Loucy (cell line): ENCODE measurements around the gene RAB7B.

Experiments used
- H2AFZ ChIP-seq: fragments of 200-600 bp; sonication (generic); 2 replicates; pipeline ENCODE4 v1.6.0; 2016; ENCODE audit warnings: antibody characterized with exemption, mild to moderate bottlenecking, low read length, moderate library complexity
- H3F3A ChIP-seq: fragments of 200-600 bp; 2 replicates; pipeline ENCODE4 v1.6.0; 2016; ENCODE audit warnings: antibody characterized with exemption, low read depth, mild to moderate bottlenecking
- H3K27me3 ChIP-seq: fragments of 200-600 bp; sonication (generic); 2 replicates; pipeline ENCODE4 v1.6.1; 2014; ENCODE audit warnings: low read length, mild to moderate bottlenecking; ENCODE audit not compliant: insufficient read depth, poor library complexity, severe bottlenecking
- H3K36me3 ChIP-seq: fragments of 200-600 bp; sonication (generic); 2 replicates; pipeline ENCODE4 v1.6.1; 2016; ENCODE audit warnings: low read length; ENCODE audit not compliant: insufficient read depth
- H3K4me1 ChIP-seq: fragments of 200-600 bp; sonication (generic); 2 replicates; pipeline ENCODE4 v1.5.1; 2014; ENCODE audit warnings: low read length, mild to moderate bottlenecking; ENCODE audit not compliant: insufficient read depth, poor library complexity, severe bottlenecking
- H3K4me2 ChIP-seq: fragments of 200-600 bp; sonication (generic); 2 replicates; pipeline ENCODE4 v1.6.0; 2014; ENCODE audit warnings: antibody characterized with exemption, low read length, low read depth, mild to moderate bottlenecking; ENCODE audit not compliant: poor library complexity, severe bottlenecking
- H3K4me3 ChIP-seq: fragments of 200-600 bp; sonication (generic); 2 replicates; pipeline ENCODE4 v1.5.1; 2014; ENCODE audit warnings: low read length, mild to moderate bottlenecking, mixed read lengths; ENCODE audit not compliant: poor library complexity, severe bottlenecking
- H3K79me2 ChIP-seq: fragments of 200-600 bp; sonication (generic); 2 replicates; pipeline ENCODE4 v1.6.1; 2014; ENCODE audit warnings: low read length; ENCODE audit not compliant: insufficient read depth
- H3K9ac ChIP-seq: fragments of 200-600 bp; sonication (generic); 2 replicates; pipeline ENCODE4 v1.6.0; 2014; ENCODE audit warnings: mild to moderate bottlenecking, low read depth, low read length, moderate library complexity; ENCODE audit not compliant: poor library complexity, severe bottlenecking
- H3K9me2 ChIP-seq: fragments of 200-600 bp; sonication (generic); replicated peaks from 2 replicates; pipeline ENCODE4 v1.6.1; 2016; ENCODE audit warnings: low read depth, low read length, mixed read lengths
- H3K9me3 ChIP-seq: fragments of 200-600 bp; sonication (generic); 2 replicates; pipeline ENCODE4 v1.6.1; 2014; ENCODE audit warnings: mild to moderate bottlenecking, antibody characterized with exemption, low read length, low read depth; ENCODE audit not compliant: insufficient read depth
- H4K20me1 ChIP-seq: fragments of 200-600 bp; sonication (generic); 2 replicates; pipeline ENCODE4 v1.6.0; 2014; ENCODE audit warnings: antibody characterized with exemption, low read length, mild to moderate bottlenecking; ENCODE audit not compliant: insufficient read depth, poor library complexity, severe bottlenecking
- CTCF ChIP-seq: fragments of 200-600 bp; sonication (generic); conservative IDR thresholded peaks from 2 replicates; pipeline ENCODE4 v1.5.1; 2014; ENCODE audit warnings: mild to moderate bottlenecking, antibody characterized with exemption, low read length
- EZH2phosphoT487 ChIP-seq: fragments of 200-600 bp; IDR thresholded peaks from 2 replicates; pipeline ENCODE4 v1.6.1; 2018; ENCODE audit warnings: antibody characterized with exemption, mild to moderate bottlenecking, moderate library complexity, borderline replicate concordance

Gene RAB7B

GRCh38 chr1:206035027-206035426 is 31.8 kb upstream of the RAB7B start:
- peak overlapping the region; percentile 83 for H3K9ac ChIP-seq
- H3K4me2 ChIP-seq = peak overlapping the region; percentile 75
- 0 out of 2 replicates have a peak, but pooled peaks cover 5% of the 10 kb centered on the region for H3F3A ChIP-seq

GRCh38 chr1:206032380-206033140 is 29.4 kb upstream of the RAB7B start:
- TF ChIP-seq EZH2phosphoT487 (no peak), CTCF (no peak)
- no peaks in the 10 kb centered on the region for H3K36me3 ChIP-seq
- H3K27me3 ChIP-seq = no peaks in the 10 kb centered on the region
- H3K4me3 ChIP-seq = no peak overlapping the region
- no peak overlapping the region for H3K4me2 ChIP-seq
- no peaks in the 10 kb centered on the region; the same call in 1 of the 2 replicates for H3K9me3 ChIP-seq
- 0 out of 2 replicates have a peak, but pooled peaks cover 5% of the 10 kb centered on the region for H3F3A ChIP-seq
- H3K79me2 ChIP-seq = peaks cover 39% of the 10 kb centered on the region
- no peaks in the 10 kb centered on the region for H4K20me1 ChIP-seq
- H3K9me2 ChIP-seq = no peaks in the 10 kb centered on the region
- H3K4me1 ChIP-seq = peaks cover 50% of the 10 kb centered on the region
- no peak overlapping the region for H2AFZ ChIP-seq
- peak overlapping the region; percentile 59 for H3K9ac ChIP-seq

More at GRCh38 chr1:206035027-206035426, 31.8 kb upstream of the RAB7B start:
- Histone ChIP-seq H3K36me3 (no peaks in the 10 kb centered on the region), H3K9me3 (no peaks in the 10 kb centered on the region; the same call in 1 of the 2 replicates), H3K79me2 (peaks cover 63% of the 10 kb centered on the region), H3K4me3 (peak overlapping the region; percentile 88), H3K9me2 (no peaks in the 10 kb centered on the region), H2AFZ (peak overlapping the region; percentile 61), H3K4me1 (peaks cover 69% of the 10 kb centered on the region), H4K20me1 (no peaks in the 10 kb centered on the region), H3K27me3 (no peaks in the 10 kb centered on the region)
- TF ChIP-seq CTCF = no peak
- TF ChIP-seq EZH2phosphoT487 = no peak

GRCh38 chr1:206030714-206031113 is 27.5 kb upstream of the RAB7B start:
- Histone ChIP-seq H2AFZ (peak overlapping the region; percentile 80), H3K9me3 (no peaks in the 10 kb centered on the region; the same call in 1 of the 2 replicates), H4K20me1 (no peaks in the 10 kb centered on the region), H3F3A (no peaks in the 10 kb centered on the region), H3K9me2 (no peaks in the 10 kb centered on the region), H3K4me2 (peak overlapping the region; percentile 61), H3K79me2 (peaks cover 20% of the 10 kb centered on the region), H3K36me3 (no peaks in the 10 kb centered on the region), H3K27me3 (no peaks in the 10 kb centered on the region), H3K4me1 (peaks cover 35% of the 10 kb centered on the region), H3K4me3 (peak overlapping the region; percentile 42), H3K9ac (peak overlapping the region; percentile 59)
- TF ChIP-seq EZH2phosphoT487 = no peak
- peak; percentile 99 for TF ChIP-seq CTCF
